OCI-LY7 (cell line): ENCODE measurements around the gene TSPAN7.

ENCODE experiments used
- CTCF ChIP-seq: fragments of 200-600 bp; sonication (generic); conservative IDR thresholded peaks from 2 replicates; pipeline ENCODE4 v1.5.1; 2014; ENCODE audit warnings: mild to moderate bottlenecking, antibody characterized with exemption, low read length, moderate library complexity, mixed read lengths
- EZH2phosphoT487 ChIP-seq: fragments of 200-600 bp; sonication (generic); IDR thresholded peaks from 2 replicates; pipeline ENCODE4 v1.6.1; 2018; ENCODE audit warnings: low read depth, borderline replicate concordance, mild to moderate bottlenecking, mixed run types, antibody characterized with exemption, low read length, moderate library complexity, mixed read lengths

GRCh38 chrX:38519651-38520050 lies 41.7 kb upstream of the TSPAN7 start:
- TF ChIP-seq CTCF (no peak), EZH2phosphoT487 (no peak)
